NCI-H510A (cell line): Measurements from ENCODE around the gene SNX5.

Experiments
- DNase-seq: peaks from one replicate; lab custom pipeline; 2025; lab: John Stamatoyannopoulos, UW

SNX5 gene

DNA sequence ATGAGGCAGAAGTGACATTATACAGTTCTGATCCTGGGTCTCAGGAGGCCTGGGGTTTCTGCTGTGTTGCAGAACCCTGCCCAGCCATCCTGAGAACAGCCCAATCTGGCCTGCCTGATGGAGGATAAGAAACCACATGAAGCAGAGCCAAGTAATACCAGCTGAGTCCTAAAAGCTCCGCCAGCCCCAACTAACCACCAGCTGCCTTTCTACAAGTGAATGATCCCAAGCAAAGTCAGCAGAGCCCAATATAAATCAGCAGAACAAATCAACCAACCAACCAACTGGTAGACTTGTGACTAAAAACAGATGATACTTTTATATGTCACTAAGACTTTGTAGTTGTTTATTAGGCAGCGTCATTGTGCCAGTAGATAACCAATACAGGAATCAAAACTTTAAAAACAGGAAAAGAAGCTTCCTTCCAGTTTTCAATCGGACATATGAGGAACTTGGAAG, 52.1 kb downstream of the SNX5 start:
- DNase-seq = no peak

- no peak for DNase-seq
These were observed 53.6 kb downstream of the SNX5 start for GRCh38 chr20:17914957-17915356.

- DNase-seq = no peak
These were observed 55.7 kb downstream of the SNX5 start for GRCh38 chr20:17912916-17913315.

- no peak for DNase-seq
These were observed 56.7 kb downstream of the SNX5 start for GRCh38 chr20:17911927-17912326.

DNA sequence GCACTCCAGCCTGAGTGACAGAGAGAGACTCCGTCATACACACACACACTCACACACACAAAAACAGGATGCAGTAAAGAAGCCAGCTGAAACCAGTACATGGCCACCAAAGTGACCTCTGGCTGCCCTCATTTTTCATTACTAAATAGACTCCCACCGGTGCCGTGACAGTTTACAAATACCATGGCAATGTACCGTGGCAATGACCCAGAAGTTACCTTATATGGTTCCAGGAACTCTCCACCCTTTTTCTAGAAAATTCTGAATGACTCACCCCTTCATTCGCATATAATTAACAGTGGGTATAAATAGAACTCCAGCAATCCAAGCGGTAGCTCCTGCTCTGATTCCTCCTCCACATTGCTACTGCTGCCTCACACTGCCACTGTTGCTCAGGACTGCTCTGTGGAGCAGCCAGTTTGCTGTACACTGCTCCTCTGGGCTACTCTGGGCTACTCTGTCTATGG, 57.7 kb downstream of the SNX5 start:
- no peak for DNase-seq

GRCh38 chr20:17909869-17910321, 58.7 kb downstream of the SNX5 start:
- no peak for DNase-seq

GRCh38 chr20:17905544-17905943, 63.0 kb downstream of the SNX5 start:
- no peak for DNase-seq

DNA sequence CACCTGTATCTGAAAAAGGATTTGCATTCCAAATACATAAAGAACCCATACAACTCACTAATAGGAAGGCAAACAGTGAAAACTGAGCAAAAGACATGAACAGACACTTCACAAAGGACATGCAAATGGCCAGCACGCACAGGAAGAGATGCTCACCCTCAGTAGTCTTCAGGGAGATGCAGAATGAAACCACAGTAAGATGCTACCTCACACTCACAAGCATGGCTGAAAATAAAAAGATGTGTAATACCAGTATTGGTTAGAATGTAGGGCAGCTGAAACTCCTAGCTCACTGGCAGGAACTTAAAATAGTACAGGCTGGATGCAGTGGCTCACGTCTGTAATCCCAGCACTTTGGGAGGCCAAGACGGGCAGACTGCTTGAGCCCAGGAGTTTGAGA, 64.6 kb downstream of the SNX5 start:
- no peak for DNase-seq

DNA sequence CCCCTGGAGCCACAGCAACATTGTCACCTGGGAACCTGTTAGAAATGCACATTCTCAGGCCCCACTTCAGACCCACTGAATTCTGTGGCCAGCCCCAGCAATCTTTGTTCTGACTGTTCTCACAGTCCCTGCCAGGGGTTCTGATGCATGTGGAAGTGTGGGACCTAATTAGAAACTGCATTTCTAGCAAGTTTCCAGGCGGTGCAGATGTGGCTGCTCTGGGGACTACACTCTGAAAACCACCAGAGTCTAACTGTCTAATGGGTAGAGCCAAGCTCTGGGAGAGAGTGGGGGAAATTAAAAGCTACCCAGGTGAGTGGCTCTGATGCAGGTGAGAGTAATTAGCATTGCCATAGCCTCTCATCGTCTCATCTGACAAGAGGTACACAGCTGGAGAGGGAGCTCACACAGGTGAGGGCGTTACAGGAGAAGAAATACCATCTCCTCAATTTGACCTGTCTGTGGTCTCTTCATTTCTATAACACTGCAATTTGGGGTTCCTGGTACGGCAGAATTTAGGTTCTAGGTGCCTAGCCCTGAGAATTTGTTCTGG, 66.0 kb downstream of the SNX5 start:
- DNase-seq = no peak

GRCh38 chr20:17901971-17902370, 66.6 kb downstream of the SNX5 start:
- DNase-seq = no peak

GRCh38 chr20:17898548-17898994, 70.0 kb downstream of the SNX5 start:
- no peak for DNase-seq

DNA sequence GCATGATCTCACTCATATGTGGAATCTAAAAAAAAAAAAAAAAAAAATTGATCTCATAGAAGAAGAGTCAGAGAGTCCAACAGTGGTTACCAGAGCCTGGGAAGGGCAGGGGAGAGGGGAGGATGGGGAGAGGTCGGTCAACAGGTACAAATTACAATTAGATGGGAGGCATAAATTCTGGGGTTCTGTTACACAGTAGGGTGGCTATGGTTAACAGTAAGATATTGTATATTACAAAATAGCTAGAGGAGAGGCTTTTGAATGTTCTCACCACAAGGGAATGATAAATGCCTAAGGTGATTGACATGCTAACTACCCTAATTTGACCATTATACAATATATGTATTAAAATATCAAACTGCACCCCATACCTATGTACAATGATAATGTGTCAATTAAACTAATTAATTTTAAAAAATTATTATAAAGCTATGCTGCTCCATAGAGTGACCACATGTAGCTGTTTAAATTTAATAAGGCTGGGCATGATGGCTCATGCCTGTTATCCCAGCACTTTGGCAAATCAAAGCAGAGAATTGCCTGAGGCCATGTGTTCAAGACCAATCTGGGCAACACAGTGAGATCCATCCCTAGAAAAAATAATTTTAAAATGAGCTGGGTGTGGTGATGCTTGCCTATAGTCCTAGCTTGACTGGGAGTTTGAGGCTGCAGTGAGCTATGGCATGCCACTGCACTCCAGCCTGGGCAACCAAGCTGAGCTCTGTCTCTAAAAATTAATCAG, 70.9 kb downstream of the SNX5 start:
- DNase-seq = no peak

DNA sequence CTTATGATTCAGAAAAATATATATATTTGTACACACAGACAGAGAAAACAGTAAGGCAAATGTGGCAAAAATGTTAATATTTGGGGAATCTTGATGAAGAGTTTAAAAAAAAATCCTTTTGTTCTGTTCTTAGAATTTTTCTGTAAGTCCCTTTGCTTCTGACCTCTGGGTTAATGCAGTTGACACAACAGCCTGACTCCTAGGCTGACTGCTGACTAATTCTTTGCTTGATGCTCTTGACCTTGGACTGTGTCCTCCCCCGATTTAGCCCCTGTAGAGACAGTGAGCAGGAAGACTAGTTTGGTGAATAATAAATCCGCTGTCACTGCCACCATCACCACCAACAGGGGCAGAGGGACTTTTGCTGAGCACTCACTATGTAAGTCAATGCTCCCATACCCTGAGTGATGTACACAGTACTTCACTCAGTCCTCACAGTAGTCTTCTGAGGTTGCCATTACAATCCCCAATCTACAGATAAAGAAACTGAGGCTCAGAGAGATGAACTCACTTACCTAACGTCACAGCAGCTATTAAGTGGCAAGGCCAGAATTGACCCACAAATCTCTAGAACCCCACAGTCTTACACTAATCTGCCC, 71.7 kb downstream of the SNX5 start:
- DNase-seq = no peak

DNA sequence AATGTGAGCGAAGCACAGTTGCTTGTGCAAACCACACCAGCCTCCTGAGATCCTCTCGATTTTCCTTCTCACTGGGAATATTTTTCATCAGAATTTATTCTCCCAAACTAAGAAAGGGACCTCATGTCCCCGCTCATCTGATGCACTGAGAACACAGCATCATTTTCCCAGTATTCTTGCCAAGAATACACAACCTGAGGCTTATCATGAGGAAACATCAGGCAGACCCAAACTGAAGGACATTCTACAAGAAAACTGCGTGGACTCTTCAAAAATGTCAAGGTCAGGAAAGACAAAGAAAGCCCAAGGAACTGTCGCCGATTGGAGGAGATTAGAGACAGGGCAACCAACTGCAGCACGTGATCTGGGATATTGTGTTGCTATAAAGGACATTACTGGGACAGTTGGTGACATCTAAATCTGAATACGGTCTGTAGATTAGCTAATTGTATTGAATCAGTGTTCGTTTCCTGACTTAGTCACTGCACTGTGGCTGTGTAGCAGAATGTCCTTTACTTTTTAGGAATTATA, 72.3 kb downstream of the SNX5 start:
- no peak for DNase-seq

GRCh38 chr20:17895641-17896171, 72.9 kb downstream of the SNX5 start:
- DNase-seq = no peak

DNA sequence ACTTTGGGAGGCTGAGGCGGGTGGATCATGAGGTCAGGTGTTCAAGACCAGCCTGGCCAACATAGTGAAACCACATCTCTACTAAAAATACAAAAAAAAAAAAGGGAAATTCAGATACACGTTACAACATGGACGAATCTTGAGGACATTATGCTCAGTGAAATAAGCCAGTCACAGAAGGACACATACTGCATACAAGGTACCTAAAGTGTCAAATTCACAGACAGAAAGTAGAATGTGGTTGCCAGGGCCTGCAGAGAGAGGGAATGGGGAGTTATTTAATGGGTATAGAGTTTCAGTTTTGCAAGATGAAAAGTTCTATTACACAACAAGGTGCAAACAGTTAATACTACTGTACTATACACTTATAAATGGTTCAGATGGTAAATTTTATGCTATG, 75.1 kb downstream of the SNX5 start:
- no peak for DNase-seq

- no peak for DNase-seq
These were observed 76.2 kb downstream of the SNX5 start for GRCh38 chr20:17892189-17892938.
